ENCODE measurements around the gene KLF11.

The KLF11 gene

GRCh38 chr2:10064932-10065772 is 21.8 kb downstream of the KLF11 start:
- no peak for DNase-seq (ENCODE audit: low read depth in 2 of 2)

- DNase-seq (ENCODE audit: low read depth in 2 of 2) = no peak
These were observed 22.4 kb downstream of the KLF11 start for GRCh38 chr2:10065773-10066055.

- DNase-seq (ENCODE audit: low read depth in 2 of 2) = no peak
These were observed 24.0 kb downstream of the KLF11 start for GRCh38 chr2:10067330-10067729.

GRCh38 chr2:10067881-10068280 is 24.5 kb downstream of the KLF11 start:
- no peak for DNase-seq (ENCODE audit: low read depth in 2 of 2)

GRCh38 chr2:10071176-10071575 is 27.8 kb downstream of the KLF11 start:
- no peak for DNase-seq (ENCODE audit: low read depth in 2 of 2)

GRCh38 chr2:10071595-10071994 is 28.2 kb downstream of the KLF11 start:
- no peak for DNase-seq (ENCODE audit: low read depth in 2 of 2)

- peak; percentile 28 to 58 for DNase-seq (ENCODE audit: low read depth in 2 of 2)
These were observed 29.5 kb downstream of the KLF11 start for GRCh38 chr2:10072656-10073480.

GRCh38 chr2:10073706-10074105 is 30.4 kb downstream of the KLF11 start:
- DNase-seq (ENCODE audit: low read depth in 2 of 2) = no peak

- DNase-seq (ENCODE audit: low read depth in 2 of 2) = no peak
These were observed 31.8 kb downstream of the KLF11 start for GRCh38 chr2:10075101-10075500.

GRCh38 chr2:10075571-10076209 is 32.3 kb downstream of the KLF11 start:
- no peak for DNase-seq (ENCODE audit: low read depth in 2 of 2)

- DNase-seq (ENCODE audit: low read depth in 2 of 2) = no peak
These were observed 33.2 kb downstream of the KLF11 start for GRCh38 chr2:10076511-10076910.

GRCh38 chr2:10076988-10077527 is 33.7 kb downstream of the KLF11 start:
- no peak for DNase-seq (ENCODE audit: low read depth in 2 of 2)

GRCh38 chr2:10078001-10078400 is 34.7 kb downstream of the KLF11 start:
- no peak for DNase-seq (ENCODE audit: low read depth in 2 of 2)

GRCh38 chr2:10078704-10079265 is 35.4 kb downstream of the KLF11 start:
- DNase-seq (ENCODE audit: low read depth in 2 of 2) = no peak

- no peak for DNase-seq (ENCODE audit: low read depth in 2 of 2)
These were observed 36.0 kb downstream of the KLF11 start for GRCh38 chr2:10079266-10079869.

GRCh38 chr2:10079870-10080535 is 36.7 kb downstream of the KLF11 start, which contains the start of gene CYS1:
Gene CYS1, minus strand, starts transcription at chr2:10080411. Its CDS starts 188 bp downstream, at chr2:10080223.
- DNase-seq (ENCODE audit: low read depth in 2 of 2) = no peak

GRCh38 chr2:10080536-10081304 is 37.4 kb downstream of the KLF11 start:
- DNase-seq (ENCODE audit: low read depth in 2 of 2) = no peak

- DNase-seq (ENCODE audit: low read depth in 2 of 2) = no peak
These were observed 39.7 kb downstream of the KLF11 start for GRCh38 chr2:10083046-10083445.

GRCh38 chr2:10083692-10084211 is 40.4 kb downstream of the KLF11 start:
- no peak for DNase-seq (ENCODE audit: low read depth in 2 of 2)
